ENCODE results near the gene DIAPH2. TPM values are rescaled to one million over a fixed set of nuclear protein-coding genes. Genes with fewer than 3 reads are reported as not detected.
A peak's percentile ranks its signal among the peaks of the same experiment; 100 is the strongest.
"Not testable (repeated sequence)": the region's sequence is repeated elsewhere in the genome, so short reads cannot be mapped to it uniquely, and the experiment has no call there.

DIAPH2 gene
- total RNA-seq, 2 donors from 2014 or later = 6.8 to 8.1 TPM

DNA sequence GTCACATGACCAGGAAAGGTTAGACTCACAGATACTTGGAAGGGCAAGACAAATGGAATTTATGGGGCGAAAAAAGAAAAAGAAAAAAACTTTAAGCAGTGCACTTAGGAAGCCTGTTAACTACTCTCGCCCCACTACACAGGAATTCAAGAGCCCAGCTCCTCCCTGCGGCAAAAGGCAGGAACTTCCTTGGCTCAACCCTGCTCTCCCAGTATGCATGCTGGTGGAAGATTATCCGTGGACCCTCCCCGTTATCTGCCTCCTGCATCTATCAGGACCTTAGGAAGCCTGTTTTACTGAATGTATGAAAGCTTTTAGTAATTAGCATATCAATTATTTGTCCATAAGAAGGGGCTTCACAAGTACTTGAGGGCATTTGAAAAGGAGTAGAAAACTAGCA, 158.9 kb downstream of the DIAPH2 start:
- Mint-ChIP-seq H3K36me3 (no peaks in the 10 kb centered on the region), H3K9me3 (no peaks in the 10 kb centered on the region), H3K27ac (no peak overlapping the region)
- ATAC-seq = no peak
- DNase-seq (ENCODE audit: low spot score in 2 of 2) = no peak

DNA sequence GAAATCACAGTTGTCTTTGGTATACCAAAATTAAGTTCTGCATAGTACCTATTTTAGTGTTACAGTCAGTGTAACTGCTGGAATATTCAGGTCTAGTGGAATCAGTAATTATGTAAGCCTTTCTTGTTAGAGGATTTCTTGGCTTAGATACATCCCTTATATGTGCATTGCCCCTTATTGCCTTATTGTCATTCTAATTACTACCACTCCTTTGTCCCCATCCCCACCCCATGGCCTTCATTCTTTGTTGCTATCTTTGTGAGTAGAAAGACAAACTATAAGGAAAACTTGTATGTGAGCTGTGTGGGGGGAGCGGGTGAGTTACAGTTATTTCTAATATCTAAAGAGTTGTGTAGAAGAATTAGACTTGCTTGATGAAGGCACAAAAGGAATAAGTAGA, 162.2 kb downstream of the DIAPH2 start:
- no peak for DNase-seq (ENCODE audit: low spot score in 2 of 2)

DNA sequence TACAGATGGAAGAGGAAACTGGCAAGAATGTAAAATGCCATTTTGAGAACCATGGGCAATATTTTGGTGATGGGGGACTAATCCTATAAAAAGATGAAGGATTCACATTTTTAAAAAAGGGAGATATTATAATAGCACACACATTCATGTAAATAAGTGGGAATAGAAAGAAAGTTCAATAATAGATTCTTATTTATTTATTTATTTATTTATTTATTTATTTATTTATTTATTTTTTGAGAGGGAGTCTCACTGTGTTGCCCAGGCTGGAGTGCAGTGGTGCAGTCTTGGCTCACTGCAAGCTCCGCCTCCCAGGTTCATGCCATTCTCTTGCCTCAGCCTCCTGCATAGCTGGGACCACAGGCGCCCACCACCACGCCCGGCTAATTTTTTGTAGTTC, 174.8 kb downstream of the DIAPH2 start:
- not testable (repeated sequence) for H3K36me3 Mint-ChIP-seq; DNase-seq (ENCODE audit: low spot score in 2 of 2); ATAC-seq; H3K9me3 Mint-ChIP-seq; H3K27ac Mint-ChIP-seq

More for the DNA sequence above, 162.2 kb downstream of the DIAPH2 start:
- Mint-ChIP-seq H3K36me3 (no peaks in the 10 kb centered on the region), H3K27ac (no peak overlapping the region), H3K9me3 (no peaks in the 10 kb centered on the region)
- ATAC-seq = no peak

DNA sequence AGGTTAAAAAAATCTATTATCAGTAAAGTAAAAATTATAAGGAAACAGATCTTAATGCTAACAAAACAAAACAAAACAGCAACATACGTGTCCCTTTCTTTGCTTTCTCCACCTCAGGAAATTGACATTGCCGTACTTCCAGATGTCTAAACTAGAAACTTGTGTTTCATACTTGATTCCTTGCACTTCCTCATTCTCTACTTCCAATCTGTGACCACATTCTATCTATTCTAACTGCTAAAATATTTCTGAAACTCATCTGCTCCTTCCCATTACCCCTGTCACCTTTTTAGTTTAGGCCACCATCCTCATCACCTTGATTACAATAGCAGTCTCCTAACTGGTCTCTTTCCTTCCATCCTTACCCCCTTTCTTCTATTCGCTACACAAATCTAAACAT, 176.6 kb downstream of the DIAPH2 start:
- no peak for ATAC-seq
- H3K9me3 Mint-ChIP-seq = no peaks in the 10 kb centered on the region
- no peak for DNase-seq (ENCODE audit: low spot score in 2 of 2)
- no peaks in the 10 kb centered on the region for H3K36me3 Mint-ChIP-seq
- no peak overlapping the region for H3K27ac Mint-ChIP-seq

DNA sequence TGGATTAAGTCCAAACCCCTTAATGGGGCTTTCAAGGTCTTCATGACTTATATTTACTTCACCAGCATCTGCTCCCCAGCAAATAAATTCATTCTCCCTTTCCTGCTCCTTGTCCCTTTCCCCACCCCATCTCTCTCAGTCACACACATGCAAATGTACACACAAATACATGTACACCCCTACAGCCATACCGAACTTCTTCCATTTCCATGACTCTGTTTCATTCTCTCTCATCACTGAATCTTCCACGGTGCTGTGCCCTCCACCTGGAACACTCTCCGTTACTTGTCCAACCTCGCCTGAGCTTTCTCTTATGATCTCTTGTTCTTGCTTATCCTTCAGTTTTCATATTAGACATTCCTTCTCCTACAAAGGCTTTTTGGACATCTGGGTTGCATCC, 177.0 kb downstream of the DIAPH2 start:
- no peak for ATAC-seq
- H3K9me3 Mint-ChIP-seq = no peaks in the 10 kb centered on the region
- H3K27ac Mint-ChIP-seq = no peak overlapping the region
- DNase-seq (ENCODE audit: low spot score in 2 of 2) = no peak
- H3K36me3 Mint-ChIP-seq = no peaks in the 10 kb centered on the region

DNA sequence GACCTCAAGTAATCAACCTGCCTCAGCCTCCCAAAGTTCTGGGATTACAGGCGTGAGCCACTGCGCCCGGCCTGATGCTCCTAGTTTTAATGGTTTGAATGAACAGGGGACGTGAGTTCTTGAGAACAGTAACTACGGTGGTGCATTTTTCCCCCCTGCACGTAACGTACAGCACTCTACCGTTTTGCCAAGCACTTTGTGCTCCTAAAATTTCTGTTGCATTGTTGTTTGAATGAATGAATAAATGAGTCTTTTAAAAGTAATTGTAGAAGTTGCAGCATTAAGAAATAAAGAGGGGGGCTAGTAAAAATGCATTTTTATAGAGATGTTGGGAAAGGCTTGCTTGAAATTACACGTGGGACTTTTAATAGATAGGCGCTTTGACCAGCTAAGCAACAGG, 199.0 kb downstream of the DIAPH2 start, which contains the start of gene RPA4:
Gene RPA4 (plus strand): TSS at position 301 of the 400 bp plus-strand sequence. CDS start 403 bp downstream, outside the sequence.
- no peaks in the 10 kb centered on the region for H3K9me3 Mint-ChIP-seq
- H3K36me3 Mint-ChIP-seq = no peaks in the 10 kb centered on the region
- H3K27ac Mint-ChIP-seq = no peak within 1 kb of the TSS

DNA sequence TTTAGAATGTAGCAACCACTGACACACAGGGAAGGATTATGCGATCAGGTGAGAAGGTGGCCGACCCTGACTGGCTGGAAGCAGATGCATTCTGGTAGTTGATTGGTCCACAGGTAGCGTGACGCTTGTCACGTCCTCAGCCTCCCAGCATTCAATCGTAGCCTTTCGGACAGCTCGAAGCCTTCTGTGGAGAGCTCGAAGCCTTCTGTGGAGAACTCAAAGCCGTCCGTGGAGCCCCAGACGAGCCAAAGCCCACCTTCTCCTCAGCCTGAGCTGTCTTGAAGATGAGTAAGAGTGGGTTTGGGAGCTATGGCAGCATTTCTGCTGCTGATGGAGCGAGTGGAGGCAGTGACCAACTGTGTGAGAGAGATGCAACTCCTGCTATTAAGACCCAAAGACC, 199.4 kb downstream of the DIAPH2 start:
- H3K27ac Mint-ChIP-seq = no peak overlapping the region
- no peaks in the 10 kb centered on the region for H3K9me3 Mint-ChIP-seq
- no peak for ATAC-seq
- H3K36me3 Mint-ChIP-seq = no peaks in the 10 kb centered on the region
- no peak for DNase-seq (ENCODE audit: low spot score in 2 of 2)

More for the DNA sequence above, 199.0 kb downstream of the DIAPH2 start, which contains the start of gene RPA4:
- ATAC-seq (no peak), DNase-seq (ENCODE audit: low spot score in 2 of 2) (no peak)

DNA sequence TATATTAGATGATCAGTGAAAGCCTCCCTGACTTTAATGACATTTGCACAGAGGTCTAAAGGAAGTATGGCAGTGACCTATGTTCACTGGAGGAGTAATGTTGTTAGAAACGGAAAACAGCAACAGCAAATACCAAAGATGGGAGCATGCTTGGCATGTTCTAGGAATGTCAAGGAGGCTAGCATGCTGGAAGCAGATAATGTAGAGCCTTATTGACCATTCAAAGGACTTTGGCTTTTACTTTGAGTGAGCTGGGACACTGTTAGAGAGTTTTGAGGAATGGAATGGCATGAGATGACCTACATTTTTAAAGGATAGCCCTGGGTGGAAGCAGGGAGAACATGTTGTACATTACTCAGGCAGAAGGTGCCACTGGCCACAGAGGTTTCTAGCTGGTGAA, 205.1 kb downstream of the DIAPH2 start:
- no peak for ATAC-seq
- Mint-ChIP-seq H3K9me3 (no peaks in the 10 kb centered on the region), H3K36me3 (no peaks in the 10 kb centered on the region), H3K27ac (no peak overlapping the region)
- DNase-seq (ENCODE audit: low spot score in 2 of 2) = no peak

DNA sequence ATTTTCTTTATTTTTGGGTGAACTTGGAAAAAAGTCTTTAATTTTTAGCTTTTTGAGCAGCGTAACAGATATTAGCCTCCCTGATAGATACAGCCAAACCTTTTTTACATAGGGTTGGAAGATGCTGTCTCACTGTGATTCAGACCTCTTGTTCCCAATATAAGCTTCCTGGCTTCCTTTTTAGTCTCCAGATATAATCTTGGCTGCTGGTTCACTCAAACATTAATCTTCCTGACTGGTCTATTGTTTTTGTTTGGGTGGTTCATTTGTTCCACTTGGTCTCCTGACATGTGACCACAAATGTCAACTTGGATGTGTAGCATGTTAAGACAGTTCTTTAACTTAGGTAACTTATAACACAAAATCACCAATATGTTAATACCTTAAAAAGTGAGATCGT, 222.1 kb downstream of the DIAPH2 start:
- no peaks in the 10 kb centered on the region for H3K9me3 Mint-ChIP-seq

DNA sequence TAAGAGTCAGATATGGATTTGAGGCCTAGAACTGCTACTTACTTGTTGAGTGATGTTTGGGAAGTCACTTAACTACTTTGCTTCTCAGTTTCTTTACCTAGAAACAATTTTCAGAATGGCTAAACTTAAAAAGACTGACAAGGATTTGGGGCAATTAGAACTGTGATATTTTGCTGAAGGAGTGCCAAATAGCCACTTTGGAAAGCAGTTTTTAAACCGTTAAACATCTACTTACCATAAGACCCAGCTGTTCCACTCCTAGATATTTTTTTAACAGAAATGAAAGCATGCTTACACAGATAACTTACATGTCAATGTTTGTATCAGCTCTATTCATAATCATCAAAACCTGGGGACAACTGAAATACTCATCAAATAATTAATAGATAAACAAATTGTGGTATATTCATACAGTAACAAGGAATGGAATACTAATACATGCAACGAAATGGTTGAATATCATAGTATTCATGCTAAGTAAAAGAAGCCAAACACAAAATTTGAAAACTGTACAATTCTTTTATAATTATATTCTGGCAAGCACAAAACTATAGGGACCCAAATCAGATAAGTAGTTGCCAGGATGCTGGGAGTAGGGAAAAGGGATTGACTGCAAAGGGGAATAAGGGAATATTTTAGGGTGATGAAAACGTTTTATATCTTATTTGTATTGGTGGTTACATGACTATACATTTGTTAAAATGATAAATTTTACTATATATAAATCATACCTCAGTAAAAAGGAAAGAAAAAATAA, 223.1 kb downstream of the DIAPH2 start:
- DNase-seq (ENCODE audit: low spot score in 2 of 2) = no peak
- Mint-ChIP-seq H3K36me3 (no peaks in the 10 kb centered on the region), H3K27ac (no peak overlapping the region), H3K9me3 (no peaks in the 10 kb centered on the region)
- no peak for ATAC-seq

More for the DNA sequence above, 222.1 kb downstream of the DIAPH2 start:
- Mint-ChIP-seq H3K27ac (no peak overlapping the region), H3K36me3 (no peaks in the 10 kb centered on the region)
- DNase-seq (ENCODE audit: low spot score in 2 of 2) = no peak
- ATAC-seq = no peak

DNA sequence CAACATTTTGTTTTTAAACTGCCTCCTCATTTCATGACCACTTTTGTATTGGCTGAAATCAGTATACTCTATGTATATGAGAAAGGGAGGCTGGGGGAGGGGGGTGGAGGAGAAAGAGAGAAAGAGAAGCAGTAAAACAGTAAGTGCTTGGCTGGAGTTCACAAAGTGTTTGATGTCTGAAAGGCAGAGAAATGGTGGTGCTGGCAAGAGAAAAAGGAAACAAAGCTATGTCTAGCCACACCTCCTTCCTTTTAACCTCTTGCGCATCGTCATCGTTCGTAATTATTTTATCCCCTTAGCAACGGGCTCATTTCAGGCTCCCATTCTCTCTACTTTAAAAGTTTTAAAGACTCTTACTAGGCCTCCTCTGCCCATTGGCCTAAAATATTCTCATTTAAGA, 224.6 kb downstream of the DIAPH2 start:
- H3K27ac Mint-ChIP-seq = no peak overlapping the region
- no peak for DNase-seq (ENCODE audit: low spot score in 2 of 2)
- no peaks in the 10 kb centered on the region for H3K9me3 Mint-ChIP-seq

DNA sequence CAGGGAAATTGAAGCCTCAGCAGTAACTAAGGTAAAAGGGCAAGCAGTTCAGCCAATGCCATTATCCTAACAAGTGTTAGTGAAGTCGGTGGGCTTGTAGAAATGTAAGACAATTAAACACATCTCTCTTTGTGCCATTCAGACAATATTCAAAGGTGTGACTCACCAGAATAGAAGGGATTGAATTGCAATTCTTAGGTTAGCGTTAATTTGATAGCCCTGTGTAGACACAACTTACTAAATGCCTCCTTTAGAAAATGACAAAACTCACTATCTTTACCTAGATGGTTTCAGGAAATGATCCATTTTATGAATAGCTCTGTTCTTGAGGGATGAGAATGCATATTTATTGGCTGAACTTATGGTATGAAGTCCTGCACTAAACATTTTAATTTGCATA, 234.2 kb downstream of the DIAPH2 start:
- Mint-ChIP-seq H3K36me3 (peaks cover 0 to 6% of the 10 kb centered on the region in 2 donors), H3K27ac (no peak overlapping the region), H3K9me3 (no peaks in the 10 kb centered on the region)
- DNase-seq (ENCODE audit: low spot score in 2 of 2) = no peak
- ATAC-seq = no peak

More for the DNA sequence above, 224.6 kb downstream of the DIAPH2 start:
- ATAC-seq = peak in 1 of 2 donors; percentile 30
- H3K36me3 Mint-ChIP-seq = no peaks in the 10 kb centered on the region

DNA sequence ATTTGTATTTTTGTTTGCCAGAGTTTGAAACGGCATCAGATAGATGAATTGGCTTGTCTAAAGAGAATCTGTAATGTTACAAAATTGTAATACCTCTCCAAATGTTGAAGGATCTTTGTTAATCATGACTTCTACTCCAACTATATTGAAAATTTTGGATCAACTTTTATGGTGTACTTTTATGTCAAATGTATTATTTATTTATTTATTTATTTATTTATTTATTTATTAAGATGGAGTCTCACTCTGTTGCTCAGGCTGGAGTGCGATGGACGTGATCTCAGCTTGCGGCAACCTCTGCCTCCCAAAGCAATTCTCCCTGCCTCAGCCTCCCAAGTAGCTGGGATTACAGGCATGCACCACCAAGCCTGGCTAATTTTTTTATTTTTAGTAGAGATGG, 235.0 kb downstream of the DIAPH2 start:
- H3K36me3 Mint-ChIP-seq = peaks cover 0 to 6% of the 10 kb centered on the region in 2 donors
- no peaks in the 10 kb centered on the region for H3K9me3 Mint-ChIP-seq
- ATAC-seq (no peak), DNase-seq (ENCODE audit: low spot score in 2 of 2) (no peak)
- no peak overlapping the region for H3K27ac Mint-ChIP-seq

DNA sequence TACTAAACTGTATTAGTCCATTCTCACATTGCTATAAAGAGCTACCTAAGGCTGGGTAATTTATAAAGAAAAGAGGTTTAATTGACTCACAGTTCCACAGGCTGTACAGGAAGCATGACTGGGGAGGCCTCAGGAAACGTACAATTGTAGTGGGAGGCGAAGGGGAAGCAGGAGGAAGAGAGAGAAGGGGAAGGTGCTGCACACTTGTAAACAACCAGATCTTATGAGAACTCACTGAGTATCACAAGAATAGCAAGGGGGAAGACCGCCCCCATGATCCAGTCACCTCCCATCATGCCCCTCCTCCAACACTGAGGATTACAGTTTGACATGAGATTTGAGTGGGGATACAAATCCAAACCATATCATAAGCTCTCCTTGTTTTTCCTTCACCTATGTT, 239.9 kb downstream of the DIAPH2 start:
- DNase-seq (ENCODE audit: low spot score in 2 of 2) = no peak
- peaks cover 0 to 6% of the 10 kb centered on the region in 2 donors for H3K36me3 Mint-ChIP-seq

DNA sequence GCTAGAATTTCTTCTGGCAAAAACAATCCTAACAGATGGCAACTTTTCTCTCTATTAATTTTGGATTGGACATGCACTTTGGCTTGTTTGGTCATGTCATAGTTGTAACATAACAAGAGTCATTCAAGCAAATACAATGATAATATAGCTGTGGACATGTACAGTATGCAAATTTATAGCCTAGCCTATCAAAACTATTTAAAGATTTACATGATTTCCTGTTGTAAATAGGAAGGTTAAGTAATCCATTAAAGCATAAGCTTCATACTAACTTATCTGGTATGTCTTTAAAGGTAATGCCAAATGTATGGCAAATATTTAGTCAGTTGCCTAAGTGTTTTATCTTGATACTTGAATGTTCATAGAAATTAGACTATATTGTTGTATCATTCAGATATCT, 244.4 kb downstream of the DIAPH2 start:
- Mint-ChIP-seq H3K9me3 (no peaks in the 10 kb centered on the region), H3K27ac (no peak overlapping the region), H3K36me3 (no peaks in the 10 kb centered on the region)
- ATAC-seq (no peak), DNase-seq (ENCODE audit: low spot score in 2 of 2) (no peak)

More for the DNA sequence above, 239.9 kb downstream of the DIAPH2 start:
- ATAC-seq = no peak
- Mint-ChIP-seq H3K27ac (no peak overlapping the region), H3K9me3 (no peaks in the 10 kb centered on the region)

DNA sequence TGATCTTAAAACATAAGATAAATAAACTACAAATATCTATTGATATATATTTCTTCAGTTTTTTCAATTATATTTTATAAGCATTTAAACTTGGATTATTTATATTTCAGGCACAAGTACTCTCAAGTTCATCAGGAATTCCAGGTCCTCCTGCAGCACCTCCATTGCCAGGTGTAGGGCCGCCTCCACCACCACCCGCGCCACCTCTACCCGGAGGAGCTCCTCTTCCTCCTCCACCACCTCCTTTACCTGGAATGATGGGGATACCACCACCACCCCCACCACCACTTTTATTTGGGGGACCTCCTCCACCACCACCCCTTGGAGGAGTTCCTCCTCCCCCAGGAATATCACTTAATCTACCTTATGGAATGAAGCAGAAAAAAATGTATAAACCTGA, 273.1 kb downstream of the DIAPH2 start:
- ATAC-seq (no peak), DNase-seq (ENCODE audit: low spot score in 2 of 2) (no peak)
- Mint-ChIP-seq H3K36me3 (peaks cover 13 to 24% of the 10 kb centered on the region in 2 donors), H3K27ac (no peak overlapping the region), H3K9me3 (peaks cover 0 to 5% of the 10 kb centered on the region in 2 donors)

DNA sequence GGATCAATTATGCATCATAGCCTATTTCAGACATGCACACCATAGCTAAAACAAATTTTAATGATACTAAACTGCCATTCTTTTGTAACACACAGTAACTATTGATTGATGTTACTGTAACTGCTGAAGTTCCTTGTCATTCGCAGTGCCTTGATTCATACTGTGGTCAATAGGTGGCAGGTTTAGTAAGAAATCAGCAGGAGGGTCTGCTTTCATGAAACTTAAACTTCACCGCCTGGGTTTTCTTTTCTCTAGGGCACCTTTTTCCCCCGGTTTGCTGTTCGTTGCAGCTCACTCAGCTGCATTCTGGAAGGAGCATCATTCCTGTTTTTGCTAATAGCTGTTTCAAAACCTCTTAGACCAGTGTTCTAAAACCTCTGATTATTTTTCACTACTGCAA, 287.2 kb downstream of the DIAPH2 start:
- ATAC-seq = no peak
- no peak overlapping the region for H3K27ac Mint-ChIP-seq
- H3K9me3 Mint-ChIP-seq = no peaks in the 10 kb centered on the region
- no peaks in the 10 kb centered on the region for H3K36me3 Mint-ChIP-seq
- DNase-seq (ENCODE audit: low spot score in 2 of 2) = no peak

DNA sequence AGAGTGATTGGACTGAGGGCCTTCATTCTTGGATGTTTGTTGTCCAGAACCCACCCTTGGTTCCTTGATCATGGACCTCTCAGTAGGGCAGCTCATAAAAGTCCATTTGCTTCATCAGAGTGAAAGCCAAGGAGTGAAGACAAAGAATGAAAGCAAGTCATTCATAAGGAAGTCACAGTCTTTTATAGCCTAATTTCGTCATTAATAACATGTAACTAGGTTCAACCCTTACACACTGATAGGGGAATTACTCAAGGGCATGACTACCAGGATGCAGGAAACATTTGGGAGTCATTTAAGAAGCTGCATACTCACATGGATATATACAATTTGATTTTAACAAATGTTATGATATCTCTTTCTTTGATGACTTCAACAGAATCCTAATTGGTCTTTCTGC, 294.3 kb downstream of the DIAPH2 start:
- Mint-ChIP-seq H3K36me3 (no peaks in the 10 kb centered on the region), H3K9me3 (no peaks in the 10 kb centered on the region), H3K27ac (no peak overlapping the region)
- ATAC-seq = no peak
- no peak for DNase-seq (ENCODE audit: low spot score in 2 of 2)

Data from activated naive CD4-positive, alpha-beta T cell treated with anti-CD3 and anti-CD28 coated beads, Interleukin-2, amount 50 U/mL, for 72 hours (primary cell).